B cell (primary cell): ENCODE measurements around the gene HDAC9.

Experiments used
- CTCF ChIP-seq: fragments of 200-600 bp; IDR thresholded peaks from one replicate; pipeline ENCODE4 v1.8.0; 2022; ENCODE audit warnings: antibody characterized with exemption, mild to moderate bottlenecking
- EZH2 ChIP-seq: IDR thresholded peaks from 2 replicates; pipeline ENCODE4 v1.6.1; 2012; ENCODE audit warnings: borderline replicate concordance, low read depth, mild to moderate bottlenecking, moderate library complexity, low read length; ENCODE audit not compliant: insufficient read depth, poor library complexity, severe bottlenecking

GRCh38 chr7:18768256-18768655 is 272.7 kb downstream of the HDAC9 start:
- TF ChIP-seq CTCF (no peak), EZH2 (no peak)
